GM19468 (cell line): ENCODE data around the gene COPS4.

ENCODE experiments used
- ATAC-seq: cut with Tn5 transposase; IDR thresholded peaks from one replicate; pipeline ENCODE4 v1.9.1; 2021; ENCODE audit warnings: mild to moderate bottlenecking, moderate library complexity, moderate number of reproducible peaks; ENCODE audit not compliant: unreplicated experiment; ENCODE audit errors: extremely low read depth

COPS4 gene

GRCh38 chr4:83114576-83114975 is 79.6 kb downstream of the COPS4 start, which contains the start of gene PLAC8:
Gene PLAC8 (minus strand): TSS chr4:83114729. CDS start chr4:83107921, 6,808 bp downstream.
- ATAC-seq, result peak; percentile 29

GRCh38 chr4:83115000-83115399 is 80.0 kb downstream of the COPS4 start:
- no peak for ATAC-seq

- ATAC-seq, result no peak
Observed at GRCh38 chr4:83115656-83116285, 80.8 kb downstream of the COPS4 start.

- ATAC-seq, result no peak
Observed at GRCh38 chr4:83118869-83119268, 83.9 kb downstream of the COPS4 start.

- ATAC-seq, result no peak
Observed at GRCh38 chr4:83121246-83121645, 86.3 kb downstream of the COPS4 start.

- peak; percentile 73 for ATAC-seq
Observed at GRCh38 chr4:83124111-83124780, 89.3 kb downstream of the COPS4 start.
